H1 (cell line): ENCODE data around the gene PACSIN2. TPM values are rescaled to one million over a fixed set of nuclear protein-coding genes. Genes with fewer than 3 reads are reported as not detected.

Experiments used
- EZH2 ChIP-seq: fragments of 200-600 bp; sonication (generic); IDR thresholded peaks from 2 replicates; pipeline ENCODE4 v1.7.1; 2012; ENCODE audit warnings: low read depth, mild to moderate bottlenecking, moderate library complexity, low read length, inconsistent platforms; ENCODE audit not compliant: severe bottlenecking
- POLR2AphosphoS5 ChIP-seq: IDR thresholded peaks from 2 replicates; pipeline ENCODE4 v1.6.1; 2011; ENCODE audit warnings: low read depth, low read length
- POU5F1 ChIP-seq: IDR thresholded peaks from 2 replicates; pipeline ENCODE4 v1.6.1; 2011; ENCODE audit warnings: low read depth, mild to moderate bottlenecking, low read length, moderate library complexity
- TAF7 ChIP-seq: optimal IDR thresholded peaks from 2 replicates; pipeline ENCODE3; 2011; ENCODE audit warnings: low read depth, mild to moderate bottlenecking, inconsistent platforms, low read length, moderate library complexity, borderline replicate concordance
- polyA plus RNA-seq, 7 experiments: library from polyadenylated mRNA; depleted of rRNA in 3 of 7; stranded (reverse) in 5 of 7; unstranded in 2 of 7; fragments of >200 nt in 5 of 7; fragments of 200-250 nt in 2 of 7; gene quantifications; 1 replicate in 5 of 7; 2 replicates in 1 of 7; 4 replicates in 1 of 7; pipeline versions ENCODE4 v1.2.1 to v1.2.3, GENCODE V29; 2011 to 2013; ENCODE audit warnings: missing spikeins in 2 of 7, mixed read lengths in 2 of 7
- total RNA-seq: library from RNA; stranded (reverse); fragmentation: NEBNext Ultra II Directional; extraction: Animal tissue kit (Norgen Biotek cat#: 25700); gene quantifications from 2 replicates; pipeline ENCODE4 v1.2.1, GENCODE V29; 2021
- TF ChIP-seq, protein P1 (sequence below), 3 experiments: IDR thresholded peaks; 1 replicate in 2 of 3; 2 replicates in 1 of 3; pipeline versions ENCODE4 v1.5.1 to v1.6.1; 2011; ENCODE audit warnings: low read length in 3 of 3, mild to moderate bottlenecking in 3 of 3, inconsistent platforms in 2 of 3, low read depth in 1 of 3, moderate library complexity in 1 of 3; ENCODE audit not compliant: insufficient read depth in 1 of 3; ENCODE audit errors: control extremely low read depth in 1 of 3

PACSIN2 gene
- total and polyA plus RNA-seq, 2 of the 8 experiments (the other 6 are each of a cell fraction or from before 2014, with no cell fraction given): 44.8 to 64.2 TPM

GRCh38 chr22:42963231-42963595, 51.7 kb downstream of the PACSIN2 start (continued):
- TF ChIP-seq POLR2AphosphoS5 (no peak), TAF7 (no peak), EZH2 (no peak), POU5F1 (no peak)
- TF ChIP-seq, protein P1, sequence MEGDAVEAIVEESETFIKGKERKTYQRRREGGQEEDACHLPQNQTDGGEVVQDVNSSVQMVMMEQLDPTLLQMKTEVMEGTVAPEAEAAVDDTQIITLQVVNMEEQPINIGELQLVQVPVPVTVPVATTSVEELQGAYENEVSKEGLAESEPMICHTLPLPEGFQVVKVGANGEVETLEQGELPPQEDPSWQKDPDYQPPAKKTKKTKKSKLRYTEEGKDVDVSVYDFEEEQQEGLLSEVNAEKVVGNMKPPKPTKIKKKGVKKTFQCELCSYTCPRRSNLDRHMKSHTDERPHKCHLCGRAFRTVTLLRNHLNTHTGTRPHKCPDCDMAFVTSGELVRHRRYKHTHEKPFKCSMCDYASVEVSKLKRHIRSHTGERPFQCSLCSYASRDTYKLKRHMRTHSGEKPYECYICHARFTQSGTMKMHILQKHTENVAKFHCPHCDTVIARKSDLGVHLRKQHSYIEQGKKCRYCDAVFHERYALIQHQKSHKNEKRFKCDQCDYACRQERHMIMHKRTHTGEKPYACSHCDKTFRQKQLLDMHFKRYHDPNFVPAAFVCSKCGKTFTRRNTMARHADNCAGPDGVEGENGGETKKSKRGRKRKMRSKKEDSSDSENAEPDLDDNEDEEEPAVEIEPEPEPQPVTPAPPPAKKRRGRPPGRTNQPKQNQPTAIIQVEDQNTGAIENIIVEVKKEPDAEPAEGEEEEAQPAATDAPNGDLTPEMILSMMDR (IDR thresholded peaks at IDR 0.05; ENCODE audit: control extremely low read depth in 1 of 3, insufficient read depth in 1 of 3, low read depth in 1 of 3, low read length in 3 of 3): no peak
